H1 (cell line): ENCODE results near the gene NGEF. TPM values are rescaled to one million over a fixed set of nuclear protein-coding genes. Genes with fewer than 3 reads are reported as not detected.

Experiments
- CTCF ChIA-PET: fragments of 300-600 bp; sonication (Branson Sonifier 250); formaldehyde crosslinking; loops from one replicate; lab custom pipeline; 2021; ENCODE audit not compliant: partially characterized antibody; lab: Charles Lee
- POLR2A ChIA-PET: fragments of 300-600 bp; sonication (Branson Sonifier 250); formaldehyde crosslinking; loops from one replicate; lab custom pipeline; 2021; ENCODE audit warnings: inconsistent platforms; ENCODE audit not compliant: partially characterized antibody; lab: Charles Lee
- DNase-seq, 2 experiments: peaks; one replicate each; pipeline versions ENCODE4 v3.0.0 to v3.0.0-alpha.2; 2010 to 2022; ENCODE audit warnings: low spot score in 2 of 2, low read depth in 1 of 2, mixed read lengths in 1 of 2
- FAIRE-seq: peaks from 2 replicates; lab custom pipeline; 2011; peaks lifted over from hg19 to GRCh38; lab: Jason Lieb, UNC
- H2AFZ ChIP-seq: 2 replicates; pipeline ENCODE4 v1.8.1; 2012; ENCODE audit warnings: low read length, inconsistent platforms
- H2AK5ac ChIP-seq: 2 replicates; pipeline ENCODE4 v1.6.1; 2013; ENCODE audit warnings: low read depth, low read length
- H2BK120ac ChIP-seq: replicated peaks from 2 replicates; pipeline ENCODE3; 2013; ENCODE audit warnings: low read depth, low read length, inconsistent platforms
- H2BK12ac ChIP-seq: 2 replicates; pipeline ENCODE4 v1.6.1; 2013; ENCODE audit warnings: low read depth, low read length
- H2BK15ac ChIP-seq: 2 replicates; pipeline ENCODE4 v1.6.1; 2013; ENCODE audit warnings: low read length
- H2BK20ac ChIP-seq: 2 replicates; pipeline ENCODE4 v1.6.1; 2013; ENCODE audit warnings: low read length
- H2BK5ac ChIP-seq: 2 replicates; pipeline ENCODE4 v1.6.1; 2013; ENCODE audit warnings: low read depth, low read length
- H3K14ac ChIP-seq: 2 replicates; pipeline ENCODE4 v1.6.1; 2013; ENCODE audit warnings: inconsistent platforms; ENCODE audit not compliant: insufficient read length
- H3K18ac ChIP-seq: 2 replicates; pipeline ENCODE4 v1.6.1; 2013; ENCODE audit warnings: low read length; ENCODE audit errors: extremely low read depth
- H3K23ac ChIP-seq: 2 replicates; pipeline ENCODE4 v1.6.1; 2013; ENCODE audit warnings: inconsistent platforms; ENCODE audit not compliant: insufficient read length
- H3K23me2 ChIP-seq: 2 replicates; pipeline ENCODE4 v1.6.1; 2013; ENCODE audit warnings: low read depth, low read length
- H3K27ac ChIP-seq: 2 replicates; pipeline ENCODE4 v1.6.1; 2011; ENCODE audit warnings: low read depth, low read length, inconsistent platforms
- H3K27me3 ChIP-seq, 4 experiments: replicated peaks in 1 of 4; 1 replicate in 1 of 4; 2 replicates in 3 of 4; pipeline versions ENCODE4 v1.6.1 to v1.8.1; 2011 to 2013; ENCODE audit warnings: low read length in 3 of 4, mild to moderate bottlenecking in 3 of 4, inconsistent platforms in 2 of 4, mixed read lengths in 2 of 4, moderate library complexity in 1 of 4; ENCODE audit not compliant: control insufficient read depth in 3 of 4, insufficient read depth in 3 of 4; ENCODE audit errors: extremely low read depth in 1 of 4
- H3K36me3 ChIP-seq, 4 experiments: 2 replicates each; pipeline versions ENCODE4 v1.6.1 to v1.8.1; 2011 to 2013; ENCODE audit warnings: mild to moderate bottlenecking in 4 of 4, low read length in 3 of 4, moderate library complexity in 2 of 4, control low read depth in 1 of 4, inconsistent platforms in 1 of 4; ENCODE audit not compliant: insufficient read depth in 4 of 4, control insufficient read depth in 2 of 4
- H3K4ac ChIP-seq: replicated peaks from 2 replicates; pipeline ENCODE3; 2013; ENCODE audit warnings: low read length, low read depth, mixed read lengths, inconsistent platforms; ENCODE audit not compliant: insufficient read length
- H3K4me1 ChIP-seq, 4 experiments: replicated peaks in 1 of 4; 1 replicate in 1 of 4; 2 replicates in 3 of 4; pipeline versions ENCODE4 v1.6.1 to v1.8.1; 2011 to 2013; ENCODE audit warnings: low read length in 3 of 4, inconsistent platforms in 2 of 4, mixed read lengths in 1 of 4; ENCODE audit not compliant: insufficient read depth in 4 of 4, control insufficient read depth in 3 of 4
- H3K4me2 ChIP-seq, 2 experiments: 2 replicates each; pipeline versions ENCODE4 v1.6.1 to v1.8.1; 2011 to 2013; ENCODE audit warnings: low read depth in 2 of 2, low read length in 2 of 2, control low read depth in 1 of 2, inconsistent platforms in 1 of 2, mild to moderate bottlenecking in 1 of 2; ENCODE audit not compliant: insufficient read depth in 1 of 2
- H3K4me3 ChIP-seq, 4 experiments: fragments of 200-600, 300-600 bp in 1 of 4; sonication (generic), shearing (Covaris generic), sonication (Bioruptor Twin) in 1 of 4; 2 replicates each; pipeline versions ENCODE4 v1.5.1 to v1.8.1; 2011 to 2016; ENCODE audit warnings: low read length in 4 of 4, low read depth in 3 of 4, control low read depth in 2 of 4, inconsistent platforms in 2 of 4, mild to moderate bottlenecking in 2 of 4, mixed read lengths in 1 of 4, moderate library complexity in 1 of 4; ENCODE audit not compliant: insufficient read depth in 2 of 4; ENCODE audit errors: extremely low read depth in 1 of 4
- H3K56ac ChIP-seq: replicated peaks from 2 replicates; pipeline ENCODE3; 2013; ENCODE audit warnings: low read depth, mild to moderate bottlenecking, mixed read lengths, low read length, inconsistent platforms; ENCODE audit not compliant: insufficient read length
- H3K79me1 ChIP-seq: 2 replicates; pipeline ENCODE4 v1.6.1; 2013; ENCODE audit warnings: low read depth, low read length, control low read depth
- H3K79me2 ChIP-seq, 2 experiments: 2 replicates each; pipeline versions ENCODE4 v1.6.1 to v1.8.1; 2012 to 2013; ENCODE audit warnings: low read length in 2 of 2, mild to moderate bottlenecking in 2 of 2, inconsistent platforms in 1 of 2; ENCODE audit not compliant: insufficient read depth in 2 of 2, control insufficient read depth in 1 of 2
- H3K9ac ChIP-seq, 4 experiments: replicated peaks in 1 of 4; 1 replicate in 1 of 4; 2 replicates in 3 of 4; pipeline versions ENCODE4 v1.6.1 to v1.8.1; 2011 to 2013; ENCODE audit warnings: low read depth in 3 of 4, low read length in 3 of 4, control low read depth in 2 of 4, mild to moderate bottlenecking in 2 of 4, moderate library complexity in 2 of 4, inconsistent platforms in 1 of 4; ENCODE audit errors: extremely low read depth in 1 of 4
- H3K9me3 ChIP-seq, 2 experiments: 2 replicates each; pipeline versions ENCODE4 v1.6.1 to v1.8.1; 2012 to 2013; ENCODE audit warnings: mild to moderate bottlenecking in 2 of 2, moderate library complexity in 2 of 2, control low read depth in 1 of 2, inconsistent platforms in 1 of 2, low read depth in 1 of 2, low read length in 1 of 2, mixed read lengths in 1 of 2; ENCODE audit not compliant: insufficient read depth in 2 of 2
- H4K20me1 ChIP-seq, 2 experiments: replicated peaks in 1 of 2; 2 replicates each; pipeline versions ENCODE3 to v1.8.1; 2011 to 2013; ENCODE audit warnings: inconsistent platforms in 2 of 2, low read length in 2 of 2, mild to moderate bottlenecking in 1 of 2; ENCODE audit not compliant: insufficient read depth in 2 of 2, control insufficient read depth in 1 of 2
- H4K5ac ChIP-seq: 2 replicates; pipeline ENCODE4 v1.6.1; 2013; ENCODE audit warnings: low read length, low read depth, mixed read lengths, inconsistent platforms; ENCODE audit not compliant: insufficient read length
- H4K8ac ChIP-seq: 2 replicates; pipeline ENCODE4 v1.8.0; 2013; ENCODE audit warnings: mild to moderate bottlenecking, moderate library complexity, low read length, inconsistent platforms; ENCODE audit not compliant: insufficient read depth; ENCODE audit errors: extremely low read depth
- H4K91ac ChIP-seq: replicated peaks from 2 replicates; pipeline ENCODE3; 2013; ENCODE audit warnings: low read length, mixed read lengths, inconsistent platforms; ENCODE audit not compliant: insufficient read length
- BRCA1 ChIP-seq: IDR thresholded peaks from 2 replicates; pipeline ENCODE4 v1.6.1; 2012; ENCODE audit warnings: low read depth, low read length, improper control_type of control experiment
- CBX5 ChIP-seq: fragments of 300-800, 300-1000 bp; sonication (generic); IDR thresholded peaks from 2 replicates; pipeline ENCODE4 v1.7.1; 2016; ENCODE audit warnings: antibody characterized with exemption, low read length, low read depth
- CBX8 ChIP-seq: fragments of 300-800, 300-1000 bp; sonication (generic); IDR thresholded peaks from 2 replicates; pipeline ENCODE4 v1.7.1; 2016; ENCODE audit warnings: low read depth, low read length, borderline replicate concordance
- CREB1 ChIP-seq: IDR thresholded peaks from 2 replicates; pipeline ENCODE4 v1.6.1; 2012; ENCODE audit warnings: inconsistent platforms
- EZH2 ChIP-seq: fragments of 200-600 bp; sonication (generic); IDR thresholded peaks from 2 replicates; pipeline ENCODE4 v1.7.1; 2012; ENCODE audit warnings: low read depth, mild to moderate bottlenecking, moderate library complexity, low read length, inconsistent platforms; ENCODE audit not compliant: severe bottlenecking
- JUN ChIP-seq: IDR thresholded peaks from 2 replicates; pipeline ENCODE4 v1.6.1; 2011; ENCODE audit warnings: low read depth, mild to moderate bottlenecking, improper control_type of control experiment, low read length
- KDM1A ChIP-seq: fragments of 200-600, 300-600 bp; sonication (generic); IDR thresholded peaks from 2 replicates; pipeline ENCODE4 v1.7.1; 2016; ENCODE audit warnings: mild to moderate bottlenecking, low read length, borderline replicate concordance
- RXRA ChIP-seq: IDR thresholded peaks from 2 replicates; pipeline ENCODE4 v1.6.1; 2011; ENCODE audit warnings: low read depth, mild to moderate bottlenecking, low read length, moderate library complexity; ENCODE audit not compliant: insufficient read depth
- SIRT6 ChIP-seq: IDR thresholded peaks from one replicate; pipeline ENCODE4 v1.7.1; 2012; ENCODE audit warnings: low read length, inconsistent platforms
- TBP ChIP-seq: IDR thresholded peaks from 2 replicates; pipeline ENCODE4 v1.6.1; 2011; ENCODE audit warnings: low read depth, low read length, improper control_type of control experiment
- WGBS, 2 experiments: shearing (Covaris generic) in 1 of 2; methylation state at CpG; one replicate each; pipeline versions ENCODE4 v1.1.6 to v1.1.7; 2013 to 2015; ENCODE audit warnings: low lambda C conversion rate in 2 of 2, mixed read lengths in 2 of 2, inconsistent platforms in 1 of 2, low coverage in 1 of 2, missing lambda C conversion rate in 1 of 2; ENCODE audit not compliant: insufficient replicate concordance in 2 of 2, insufficient coverage in 1 of 2, insufficient read length in 1 of 2; ENCODE audit errors: extremely low coverage in 1 of 2, missing lambda C conversion rate in 1 of 2; 5-methylcytosine and 5-hydroxymethylcytosine counted together
- polyA plus RNA-seq, 7 experiments: library from polyadenylated mRNA; depleted of rRNA in 3 of 7; stranded (reverse) in 5 of 7; unstranded in 2 of 7; fragments of >200 nt in 5 of 7; fragments of 200-250 nt in 2 of 7; gene quantifications; 1 replicate in 5 of 7; 2 replicates in 1 of 7; 4 replicates in 1 of 7; pipeline versions ENCODE4 v1.2.1 to v1.2.3, GENCODE V29; 2011 to 2013; ENCODE audit warnings: missing spikeins in 2 of 7, mixed read lengths in 2 of 7
- total RNA-seq: library from RNA; stranded (reverse); fragmentation: NEBNext Ultra II Directional; extraction: Animal tissue kit (Norgen Biotek cat#: 25700); gene quantifications from 2 replicates; pipeline ENCODE4 v1.2.1, GENCODE V29; 2021
- TF ChIP-seq, protein P1 (sequence below): IDR thresholded peaks from 2 replicates; pipeline ENCODE4 v1.6.1; 2012; ENCODE audit warnings: inconsistent platforms
- TF ChIP-seq, protein P2 (sequence below): IDR thresholded peaks from 2 replicates; pipeline ENCODE4 v1.6.1; 2011; ENCODE audit warnings: low read length, improper control_type of control experiment

The NGEF gene
- total and polyA plus RNA-seq, 2 of the 8 experiments (the other 6 are each of a cell fraction or from before 2014, with no cell fraction given): 2.7 to 3.2 TPM

DNA sequence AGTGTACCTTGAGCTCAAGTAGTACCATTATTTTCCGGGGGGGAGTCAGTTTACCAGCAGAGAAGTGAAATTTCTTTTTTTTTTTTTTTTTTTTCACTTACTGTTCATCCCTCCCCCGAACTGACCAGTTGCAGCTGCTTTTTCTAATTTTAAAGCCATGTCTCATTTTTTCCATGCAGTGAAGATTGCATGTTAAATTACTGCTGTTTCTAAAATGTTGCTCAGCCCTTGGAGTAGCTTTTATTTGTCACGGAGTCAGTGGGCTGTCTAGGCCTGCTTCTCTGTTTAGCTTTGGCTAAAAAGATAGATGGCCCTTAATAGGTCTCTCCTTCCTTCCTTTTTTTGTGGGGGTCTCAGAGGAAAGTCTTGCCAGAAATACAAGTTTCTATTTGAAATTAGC is 70.2 kb downstream of the NGEF start:
- no peak for TF ChIP-seq EZH2
- TF ChIP-seq, protein P1, sequence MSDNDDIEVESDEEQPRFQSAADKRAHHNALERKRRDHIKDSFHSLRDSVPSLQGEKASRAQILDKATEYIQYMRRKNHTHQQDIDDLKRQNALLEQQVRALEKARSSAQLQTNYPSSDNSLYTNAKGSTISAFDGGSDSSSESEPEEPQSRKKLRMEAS: no peak
- TF ChIP-seq, protein P2, sequence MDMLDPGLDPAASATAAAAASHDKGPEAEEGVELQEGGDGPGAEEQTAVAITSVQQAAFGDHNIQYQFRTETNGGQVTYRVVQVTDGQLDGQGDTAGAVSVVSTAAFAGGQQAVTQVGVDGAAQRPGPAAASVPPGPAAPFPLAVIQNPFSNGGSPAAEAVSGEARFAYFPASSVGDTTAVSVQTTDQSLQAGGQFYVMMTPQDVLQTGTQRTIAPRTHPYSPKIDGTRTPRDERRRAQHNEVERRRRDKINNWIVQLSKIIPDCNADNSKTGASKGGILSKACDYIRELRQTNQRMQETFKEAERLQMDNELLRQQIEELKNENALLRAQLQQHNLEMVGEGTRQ: no peak
- no peak for TF ChIP-seq BRCA1
- TF ChIP-seq RXRA: no peak
- no peak for TF ChIP-seq CREB1
- no peak for TF ChIP-seq CBX8
- no peak for TF ChIP-seq CBX5
- TF ChIP-seq KDM1A: no peak
- TF ChIP-seq TBP: no peak
- no peak for TF ChIP-seq SIRT6
- TF ChIP-seq JUN: no peak
- Histone ChIP-seq H2BK120ac (no peak overlapping the region), H2AK5ac (no peak overlapping the region), H3K27me3 (no peaks in the 10 kb centered on the region), H3K4ac (no peak overlapping the region), H2AFZ (no peak overlapping the region), H4K20me1 (no peaks in the 10 kb centered on the region), H3K4me1 (no peaks in the 10 kb centered on the region), H4K91ac (no peak overlapping the region), H4K8ac (no peak overlapping the region), H3K18ac (no peak overlapping the region), H3K4me2 (no peak overlapping the region), H4K5ac (no peak overlapping the region), H3K9me3 (no peaks in the 10 kb centered on the region), H3K9ac (no peak overlapping the region), H3K79me1 (no peaks in the 10 kb centered on the region), H3K14ac (no peak overlapping the region), H2BK15ac (no peak overlapping the region), H2BK12ac (no peak overlapping the region), H3K56ac (no peak overlapping the region), H3K4me3 (no peak overlapping the region), H3K36me3 (no peaks in the 10 kb centered on the region), H2BK5ac (no peak overlapping the region), H2BK20ac (no peak overlapping the region), H3K27ac (no peak overlapping the region), H3K23me2 (no peaks in the 10 kb centered on the region), H3K79me2 (no peaks in the 10 kb centered on the region), H3K23ac (no peak overlapping the region)
- DNase-seq (no peak), FAIRE-seq (no peak)
- CTCF ChIA-PET: no interaction called here
- POLR2A ChIA-PET: no interaction called here
- WGBS, 2 experiments: 85% methylated on average over 2 of the region's 3 CpGs; no CpG with 5 or more reads in 1 of the 2 experiments
